ENCODE measurements around the gene IQGAP3.
"Not testable (repeated sequence)": the region's sequence is repeated elsewhere in the genome, so short reads cannot be mapped to it uniquely, and the experiment has no call there.

The IQGAP3 gene

GRCh38 chr1:156587927-156588326 is 15.6 kb upstream of the IQGAP3 start:
- H3K23ac ChIP-seq (ENCODE audit: low read length in 2 of 2); H3K9ac ChIP-seq (ENCODE audit: low read length); H3K4me2 ChIP-seq (ENCODE audit: low read length, poor library complexity, severe bottlenecking); H3K79me1 ChIP-seq (replicated peaks; ENCODE audit: low read length, poor library complexity, severe bottlenecking); H2BK12ac ChIP-seq (ENCODE audit: low read length in 2 of 2); H2AK5ac ChIP-seq (ENCODE audit: low read length, severe bottlenecking); H3K4me3 ChIP-seq (ENCODE audit: insufficient read depth in 1 of 2, low read depth in 1 of 2, low read length in 2 of 2); H4K91ac ChIP-seq (ENCODE audit: low read length); H4K8ac ChIP-seq (ENCODE audit: low read length); H3K27ac ChIP-seq (ENCODE audit: low read length, poor library complexity, severe bottlenecking); H2BK5ac ChIP-seq (ENCODE audit: low read depth, low read length, poor library complexity, severe bottlenecking); H2BK15ac ChIP-seq (ENCODE audit: low read depth, poor library complexity, severe bottlenecking); H3K18ac ChIP-seq (ENCODE audit: low read depth in 1 of 2, low read length in 2 of 2); H3K36me3 ChIP-seq (ENCODE audit: control insufficient read depth in 1 of 2, insufficient read depth in 2 of 2, low read depth in 1 of 2, low read length in 2 of 2); H3K9me3 ChIP-seq (ENCODE audit: control insufficient read depth, low read length); H2BK120ac ChIP-seq (ENCODE audit: low read depth, low read length); H3K4ac ChIP-seq (ENCODE audit: low read depth in 1 of 2, low read length in 2 of 2); H2AFZ ChIP-seq (ENCODE audit: low read depth, low read length); H3K14ac ChIP-seq (ENCODE audit: low read length in 2 of 2): not testable (repeated sequence)
- Histone ChIP-seq H3K27me3 (ENCODE audit: control insufficient read depth in 1 of 2, insufficient read depth in 1 of 2, low read length in 2 of 2) (peaks cover 11 to 22% of the 10 kb centered on the region in 2 experiments), H3K4me1 (ENCODE audit: control insufficient read depth, insufficient read depth, low read depth, low read length) (peaks cover 14% of the 10 kb centered on the region)
- DNase-seq, result peak; percentile 34
- 76% methylated on average over 8 of the region's 8 CpGs for WGBS

GRCh38 chr1:156586892-156587477 is 14.6 kb upstream of the IQGAP3 start:
- no peak overlapping the region for H2BK12ac ChIP-seq (ENCODE audit: low read length in 2 of 2)
- no peaks in the 10 kb centered on the region for H3K9me3 ChIP-seq (ENCODE audit: control insufficient read depth, low read length)
- no peak overlapping the region for H3K27ac ChIP-seq (ENCODE audit: low read length, poor library complexity, severe bottlenecking)
- H3K4me1 ChIP-seq (ENCODE audit: control insufficient read depth, insufficient read depth, low read depth, low read length), result peaks cover 8% of the 10 kb centered on the region
- H2BK5ac ChIP-seq (ENCODE audit: low read depth, low read length, poor library complexity, severe bottlenecking), result no peak overlapping the region
- no peak overlapping the region for H4K8ac ChIP-seq (ENCODE audit: low read length)
- H3K4me3 ChIP-seq (ENCODE audit: insufficient read depth in 1 of 2, low read depth in 1 of 2, low read length in 2 of 2), result no peak overlapping the region
- H2AFZ ChIP-seq (ENCODE audit: low read depth, low read length), result no peak overlapping the region
- H3K9ac ChIP-seq (ENCODE audit: low read length), result no peak overlapping the region
- DNase-seq, result no peak
- H3K14ac ChIP-seq (ENCODE audit: low read length in 2 of 2), result no peak overlapping the region
- H2BK15ac ChIP-seq (ENCODE audit: low read depth, poor library complexity, severe bottlenecking), result no peak overlapping the region
- H2BK120ac ChIP-seq (ENCODE audit: low read depth, low read length), result no peak overlapping the region
- no peaks in the 10 kb centered on the region for H3K36me3 ChIP-seq (ENCODE audit: control insufficient read depth in 1 of 2, insufficient read depth in 2 of 2, low read depth in 1 of 2, low read length in 2 of 2)
- H3K18ac ChIP-seq (ENCODE audit: low read depth in 1 of 2, low read length in 2 of 2), result no peak overlapping the region
- no peak overlapping the region for H3K4ac ChIP-seq (ENCODE audit: low read depth in 1 of 2, low read length in 2 of 2)
- no peak overlapping the region for H2AK5ac ChIP-seq (ENCODE audit: low read length, severe bottlenecking)
- H3K27me3 ChIP-seq (ENCODE audit: control insufficient read depth in 1 of 2, insufficient read depth in 1 of 2, low read length in 2 of 2), result peaks cover 11 to 22% of the 10 kb centered on the region in 2 experiments
- WGBS, result 96% methylated on average over 3 of the region's 3 CpGs
- H4K91ac ChIP-seq (ENCODE audit: low read length), result no peak overlapping the region
- peaks cover 1% of the 10 kb centered on the region for H3K79me1 ChIP-seq (replicated peaks; ENCODE audit: low read length, poor library complexity, severe bottlenecking)
- no peak overlapping the region for H3K23ac ChIP-seq (ENCODE audit: low read length in 2 of 2)
- no peak overlapping the region for H3K4me2 ChIP-seq (ENCODE audit: low read length, poor library complexity, severe bottlenecking)

GRCh38 chr1:156586323-156586722 is 14.0 kb upstream of the IQGAP3 start:
- no peak overlapping the region for H3K27ac ChIP-seq (ENCODE audit: low read length, poor library complexity, severe bottlenecking)
- no peak overlapping the region for H4K91ac ChIP-seq (ENCODE audit: low read length)
- DNase-seq, result no peak
- no peak overlapping the region for H3K18ac ChIP-seq (ENCODE audit: low read depth in 1 of 2, low read length in 2 of 2)
- H2BK12ac ChIP-seq (ENCODE audit: low read length in 2 of 2), result no peak overlapping the region
- WGBS, result 70% methylated on average over 4 of the region's 4 CpGs
- H3K23ac ChIP-seq (ENCODE audit: low read length in 2 of 2), result no peak overlapping the region
- no peaks in the 10 kb centered on the region for H3K79me1 ChIP-seq (replicated peaks; ENCODE audit: low read length, poor library complexity, severe bottlenecking)
- H3K4me2 ChIP-seq (ENCODE audit: low read length, poor library complexity, severe bottlenecking), result no peak overlapping the region
- no peak overlapping the region for H4K8ac ChIP-seq (ENCODE audit: low read length)
- H3K4me1 ChIP-seq (ENCODE audit: control insufficient read depth, insufficient read depth, low read depth, low read length), result peaks cover 7% of the 10 kb centered on the region
- H3K9me3 ChIP-seq (ENCODE audit: control insufficient read depth, low read length), result no peaks in the 10 kb centered on the region
- no peak overlapping the region for H2BK5ac ChIP-seq (ENCODE audit: low read depth, low read length, poor library complexity, severe bottlenecking)
- H3K4me3 ChIP-seq (ENCODE audit: insufficient read depth in 1 of 2, low read depth in 1 of 2, low read length in 2 of 2), result no peak overlapping the region
- no peak overlapping the region for H2BK120ac ChIP-seq (ENCODE audit: low read depth, low read length)
- H3K4ac ChIP-seq (ENCODE audit: low read depth in 1 of 2, low read length in 2 of 2), result no peak overlapping the region
- H3K9ac ChIP-seq (ENCODE audit: low read length), result no peak overlapping the region
- no peaks in the 10 kb centered on the region for H3K36me3 ChIP-seq (ENCODE audit: control insufficient read depth in 1 of 2, insufficient read depth in 2 of 2, low read depth in 1 of 2, low read length in 2 of 2)
- no peak overlapping the region for H2AFZ ChIP-seq (ENCODE audit: low read depth, low read length)
- H2AK5ac ChIP-seq (ENCODE audit: low read length, severe bottlenecking), result no peak overlapping the region
- H3K14ac ChIP-seq (ENCODE audit: low read length in 2 of 2), result no peak overlapping the region
- H3K27me3 ChIP-seq (ENCODE audit: control insufficient read depth in 1 of 2, insufficient read depth in 1 of 2, low read length in 2 of 2), result peaks cover 11 to 22% of the 10 kb centered on the region in 2 experiments
- no peak overlapping the region for H2BK15ac ChIP-seq (ENCODE audit: low read depth, poor library complexity, severe bottlenecking)

GRCh38 chr1:156584813-156585212 is 12.4 kb upstream of the IQGAP3 start:
- Histone ChIP-seq H3K9ac (ENCODE audit: low read length) (no peak overlapping the region), H3K18ac (ENCODE audit: low read depth in 1 of 2, low read length in 2 of 2) (no peak overlapping the region), H3K27me3 (ENCODE audit: control insufficient read depth in 1 of 2, insufficient read depth in 1 of 2, low read length in 2 of 2) (peaks cover 11 to 31% of the 10 kb centered on the region in 2 experiments), H2BK15ac (ENCODE audit: low read depth, poor library complexity, severe bottlenecking) (no peak overlapping the region), H3K4me3 (ENCODE audit: insufficient read depth in 1 of 2, low read depth in 1 of 2, low read length in 2 of 2) (no peak overlapping the region), H3K4me1 (ENCODE audit: control insufficient read depth, insufficient read depth, low read depth, low read length) (peaks cover 7% of the 10 kb centered on the region), H3K9me3 (ENCODE audit: control insufficient read depth, low read length) (no peaks in the 10 kb centered on the region), H4K91ac (ENCODE audit: low read length) (no peak overlapping the region), H3K4me2 (ENCODE audit: low read length, poor library complexity, severe bottlenecking) (no peak overlapping the region), H2BK12ac (ENCODE audit: low read length in 2 of 2) (peak overlapping the region in 1 of 2 experiments; percentile 61), H2BK120ac (ENCODE audit: low read depth, low read length) (no peak overlapping the region), H3K27ac (ENCODE audit: low read length, poor library complexity, severe bottlenecking) (no peak overlapping the region), H4K8ac (ENCODE audit: low read length) (no peak overlapping the region), H3K36me3 (ENCODE audit: control insufficient read depth in 1 of 2, insufficient read depth in 2 of 2, low read depth in 1 of 2, low read length in 2 of 2) (no peaks in the 10 kb centered on the region), H3K79me1 (replicated peaks; ENCODE audit: low read length, poor library complexity, severe bottlenecking) (no peaks in the 10 kb centered on the region), H2AK5ac (ENCODE audit: low read length, severe bottlenecking) (no peak overlapping the region), H2AFZ (ENCODE audit: low read depth, low read length) (no peak overlapping the region), H3K23ac (ENCODE audit: low read length in 2 of 2) (no peak overlapping the region), H3K14ac (ENCODE audit: low read length in 2 of 2) (no peak overlapping the region), H2BK5ac (ENCODE audit: low read depth, low read length, poor library complexity, severe bottlenecking) (no peak overlapping the region), H3K4ac (ENCODE audit: low read depth in 1 of 2, low read length in 2 of 2) (no peak overlapping the region)
- 21% methylated on average over 11 of the region's 11 CpGs for WGBS
- no peak for DNase-seq

Measured in mesenchymal stem cell (in vitro differentiated cells and primary cell).